Measurements from ENCODE around the gene SYNE3.

- TF ChIP-seq YY1 (IDR thresholded peaks at IDR 0.05; ENCODE audit: insufficient read depth, insufficient read length): no peak
- no peak for TF ChIP-seq ZNF274 (IDR thresholded peaks at IDR 0.05; ENCODE audit: low read depth, low read length)
These were observed 36.2 kb downstream of the SYNE3 start for GRCh38 chr14:95480109-95480886.
